CD4-positive, alpha-beta T cell treated with Interleukin-4 for 4 hours (primary cell): Measurements from ENCODE around the gene TPSG1.
"Not testable (repeated sequence)": the region's sequence is repeated elsewhere in the genome, so short reads cannot be mapped to it uniquely, and the experiment has no call there.

ENCODE experiments used
- DNase-seq: peaks from one replicate; pipeline ENCODE4 v3.0.0-alpha.2; 2020

TPSG1 gene

DNA sequence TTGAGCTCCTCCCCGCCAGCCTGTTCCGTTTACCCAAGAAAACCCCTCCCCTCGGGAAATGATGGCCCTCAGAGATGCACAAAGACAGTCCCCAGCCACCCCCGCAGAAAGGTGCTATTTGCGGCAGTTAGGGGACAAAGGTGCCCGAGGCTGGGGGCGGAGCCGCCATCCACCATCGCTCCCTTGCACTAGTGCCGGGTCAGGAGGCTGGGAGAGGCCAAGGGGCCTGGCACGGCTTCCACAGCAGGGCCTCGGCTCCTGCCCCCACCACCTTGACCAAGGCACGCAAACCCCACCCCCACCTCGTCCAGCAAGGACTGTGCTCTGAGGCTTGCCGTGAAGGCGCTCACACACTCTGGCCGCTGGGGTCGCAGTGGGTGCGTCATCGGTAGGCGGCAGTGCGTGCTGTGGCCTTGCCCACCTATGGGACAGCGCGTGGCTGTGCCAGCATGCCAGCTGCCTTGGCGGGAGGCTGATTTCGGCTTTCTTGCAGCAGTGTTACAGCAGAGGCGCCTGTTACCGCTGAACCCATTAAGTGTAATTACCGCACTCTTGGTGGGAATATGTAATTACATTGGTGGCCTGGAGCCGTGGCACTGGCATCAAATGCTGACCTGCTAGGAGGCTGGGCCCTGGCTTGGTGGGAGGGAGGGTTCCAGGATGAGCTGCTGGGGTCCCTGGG, 31.8 kb downstream of the TPSG1 start:
- no peak for DNase-seq

DNA sequence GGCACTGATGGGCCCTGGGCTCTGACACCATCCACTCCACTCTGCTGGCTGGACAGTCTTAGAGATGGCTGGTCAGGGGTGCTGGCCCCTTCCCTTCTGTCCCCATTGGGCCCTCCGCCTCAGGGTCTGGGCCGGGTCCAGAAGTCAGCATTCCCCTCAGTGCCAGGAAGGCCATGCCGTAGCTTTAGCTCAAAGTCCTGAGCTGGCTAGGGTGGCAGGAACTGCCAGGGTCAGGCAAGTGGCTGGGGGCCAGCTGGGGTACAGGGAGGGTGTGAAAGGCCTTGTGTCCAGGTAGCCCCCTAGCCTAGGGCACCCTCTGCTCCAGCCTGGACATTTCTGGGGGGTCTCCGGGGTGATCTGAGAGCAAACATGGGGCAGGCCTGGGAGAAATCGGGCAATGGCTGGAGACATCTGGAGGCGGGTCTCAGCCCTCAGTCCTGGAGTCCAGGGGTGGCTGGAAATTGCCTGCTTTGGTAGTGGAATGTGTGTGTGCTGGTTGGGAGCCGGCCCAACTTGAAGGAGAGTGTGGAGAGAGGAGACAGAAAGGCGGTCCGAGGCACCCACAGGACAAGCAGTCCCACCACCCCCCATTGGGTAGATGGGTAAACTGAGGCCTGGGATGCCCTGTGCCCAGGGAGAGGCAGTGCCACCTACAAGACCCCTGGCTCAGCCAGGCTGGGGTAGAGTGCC, 32.5 kb downstream of the TPSG1 start:
- no peak for DNase-seq

DNA sequence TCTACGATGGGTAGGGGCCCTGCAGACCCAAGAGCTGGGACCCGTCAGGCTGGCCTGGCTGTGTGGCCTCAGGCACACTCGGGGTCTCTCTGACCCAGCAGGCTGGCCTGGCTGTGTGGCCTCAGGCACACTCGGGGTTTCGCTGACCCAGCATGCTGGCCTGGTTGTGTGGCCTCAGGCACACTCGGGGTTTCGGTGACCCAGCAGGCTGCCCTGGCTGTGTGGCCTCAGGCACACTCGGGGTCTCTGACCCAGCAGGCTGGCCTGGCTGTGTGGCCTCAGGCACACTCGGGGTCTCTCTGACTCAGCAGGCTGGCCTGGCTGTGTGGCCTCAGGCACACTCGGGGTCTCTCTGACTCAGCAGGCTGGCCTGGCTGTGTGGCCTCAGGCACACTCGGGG, 34.3 kb downstream of the TPSG1 start:
- not testable (repeated sequence) for DNase-seq

DNA sequence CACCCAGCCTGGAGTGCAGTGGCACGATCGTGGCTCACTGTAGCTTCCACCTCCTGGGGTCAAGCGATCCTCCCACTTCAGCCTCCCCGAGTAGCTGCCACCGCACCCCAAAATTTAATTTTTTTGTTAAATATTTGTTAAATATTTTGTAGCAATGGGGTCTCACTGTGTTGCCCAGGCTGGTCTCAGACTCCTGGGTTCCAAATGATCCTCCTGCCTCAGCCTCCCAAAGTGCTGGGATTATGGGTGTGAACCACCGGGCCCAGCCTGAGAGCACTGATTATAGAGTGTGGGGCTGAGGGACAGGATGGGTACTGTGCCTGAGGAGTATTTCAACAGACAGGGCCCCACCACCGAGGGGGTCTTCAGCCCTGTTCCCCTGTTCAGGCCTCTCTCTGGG, 35.6 kb downstream of the TPSG1 start:
- no peak for DNase-seq

DNA sequence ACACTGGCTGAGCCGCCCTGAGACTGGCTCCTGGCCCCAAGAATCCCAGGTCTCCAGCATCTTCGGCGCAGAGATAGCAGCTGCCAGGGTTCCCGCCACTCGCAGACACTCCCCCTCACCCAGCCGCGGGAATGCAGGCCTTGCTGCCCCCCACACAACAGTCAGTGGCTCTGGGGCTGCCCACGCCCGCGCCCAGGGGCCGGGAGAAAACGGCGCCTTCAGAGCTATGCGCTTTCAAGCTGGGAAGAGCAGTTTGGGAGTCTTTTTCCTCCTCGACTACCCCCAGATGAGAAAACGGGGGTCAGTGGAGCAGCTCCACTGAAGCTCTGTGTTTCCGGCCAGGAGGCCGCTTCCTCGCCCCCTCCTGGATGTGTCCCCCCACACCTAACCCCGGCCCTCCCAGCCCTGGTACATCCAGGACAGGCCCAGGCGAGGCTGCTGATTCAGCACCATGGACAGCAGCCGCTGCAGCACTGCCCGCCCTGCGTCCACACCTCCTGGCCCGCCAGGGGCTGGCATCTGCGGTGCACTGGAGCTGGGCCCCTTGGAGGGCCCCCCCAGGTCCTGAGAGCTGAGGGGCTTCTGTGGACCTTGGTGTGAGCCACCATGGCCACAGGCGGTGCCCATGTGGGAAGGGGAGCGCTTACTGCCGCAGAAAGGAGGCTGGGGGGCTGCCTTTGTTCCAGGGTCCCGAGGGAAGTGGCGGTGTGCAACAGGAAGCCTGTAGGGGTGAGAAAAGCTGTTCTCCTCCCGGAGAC, 36.5 kb downstream of the TPSG1 start:
- peak; percentile 8 for DNase-seq

DNA sequence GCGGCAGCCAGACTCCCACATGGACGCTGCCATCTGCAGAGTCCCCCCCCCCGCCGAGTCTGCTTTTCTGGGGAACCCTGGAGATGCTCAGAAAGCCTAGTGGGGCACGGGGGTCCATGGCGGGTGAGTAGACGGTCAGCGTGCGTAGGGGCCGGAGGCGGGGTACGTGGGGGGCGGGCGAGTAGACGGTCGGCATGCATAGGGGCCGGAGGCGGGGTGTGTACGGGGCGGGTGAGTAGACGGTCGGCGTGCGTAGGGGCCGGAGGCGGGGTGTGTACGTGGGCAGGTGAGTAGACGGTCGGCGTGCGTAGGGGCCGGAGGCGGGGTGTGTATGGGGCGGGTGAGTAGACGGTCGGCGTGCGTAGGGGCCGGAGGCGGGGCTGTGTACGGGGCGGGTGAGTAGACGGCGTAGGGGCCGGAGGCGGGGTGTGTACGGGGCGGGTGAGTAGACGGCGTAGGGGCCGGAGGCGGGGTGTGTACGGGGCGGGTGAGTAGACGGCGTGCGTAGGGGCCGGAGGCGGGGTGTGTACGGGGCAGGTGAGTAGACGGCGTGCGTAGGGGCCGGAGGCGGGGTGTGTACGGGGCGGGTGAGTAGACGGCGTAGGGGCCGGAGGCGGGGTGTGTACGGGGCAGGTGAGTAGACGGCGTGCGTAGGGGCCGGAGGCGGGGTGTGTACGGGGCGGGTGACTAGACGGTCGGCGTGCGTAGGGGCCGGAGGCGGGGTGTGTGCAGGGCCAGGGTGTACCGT, 39.4 kb downstream of the TPSG1 start:
- DNase-seq, result not testable (repeated sequence)

DNA sequence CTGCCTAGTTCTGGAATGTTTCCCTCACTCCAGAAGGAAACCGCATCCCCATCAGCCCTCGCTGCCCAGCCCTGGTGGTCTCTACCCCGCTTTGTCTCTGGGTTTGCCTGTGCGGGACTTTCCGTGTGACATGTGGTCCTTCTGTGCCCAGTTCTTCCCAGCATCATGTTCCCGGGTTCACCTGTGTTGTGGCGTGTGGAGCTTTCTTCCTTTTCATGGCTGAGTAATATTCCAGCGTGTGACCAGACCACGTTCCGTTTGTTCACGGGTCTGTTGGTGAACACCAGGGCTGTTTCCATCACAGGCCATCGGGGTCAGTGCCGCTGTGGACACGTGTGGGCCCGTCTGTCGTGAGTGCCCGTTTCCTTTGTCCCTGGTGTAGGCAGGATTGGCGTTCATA, 40.1 kb downstream of the TPSG1 start:
- no peak for DNase-seq

DNA sequence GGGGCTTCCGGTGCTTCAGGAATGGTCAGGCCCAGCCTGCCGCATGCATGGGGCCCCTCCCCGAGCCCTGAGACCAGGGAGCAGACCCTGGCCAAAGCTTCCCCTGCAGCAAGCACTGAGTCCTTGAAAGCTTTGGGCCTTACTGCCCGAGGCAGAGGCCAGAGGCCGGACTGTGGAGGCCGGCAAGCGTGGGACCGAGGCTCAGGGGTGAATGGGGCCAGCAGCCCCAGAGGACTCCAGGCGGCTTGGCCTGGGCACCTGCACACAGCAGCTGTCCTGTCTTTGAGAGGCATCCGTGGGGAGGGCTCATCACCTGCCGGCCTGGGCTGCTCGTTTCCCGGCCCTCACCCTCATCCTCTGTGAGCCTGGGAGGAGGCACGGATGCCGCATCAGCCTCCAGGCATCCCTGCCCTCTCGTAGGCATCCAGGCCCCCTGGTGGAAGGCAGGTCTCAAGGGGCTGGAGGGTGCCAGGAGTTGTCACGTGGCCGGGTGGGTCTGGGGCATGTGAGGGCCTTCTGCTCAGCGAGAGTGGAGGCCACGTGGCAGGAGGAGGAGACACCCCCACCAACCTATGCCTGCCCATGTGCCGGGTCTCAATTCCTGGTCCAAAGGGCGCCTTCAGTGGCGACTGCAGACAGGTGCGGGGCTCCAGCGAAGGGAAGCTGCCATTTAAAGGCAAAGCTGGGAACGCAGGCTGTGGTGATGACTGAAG, 40.8 kb downstream of the TPSG1 start:
- DNase-seq, result no peak

DNA sequence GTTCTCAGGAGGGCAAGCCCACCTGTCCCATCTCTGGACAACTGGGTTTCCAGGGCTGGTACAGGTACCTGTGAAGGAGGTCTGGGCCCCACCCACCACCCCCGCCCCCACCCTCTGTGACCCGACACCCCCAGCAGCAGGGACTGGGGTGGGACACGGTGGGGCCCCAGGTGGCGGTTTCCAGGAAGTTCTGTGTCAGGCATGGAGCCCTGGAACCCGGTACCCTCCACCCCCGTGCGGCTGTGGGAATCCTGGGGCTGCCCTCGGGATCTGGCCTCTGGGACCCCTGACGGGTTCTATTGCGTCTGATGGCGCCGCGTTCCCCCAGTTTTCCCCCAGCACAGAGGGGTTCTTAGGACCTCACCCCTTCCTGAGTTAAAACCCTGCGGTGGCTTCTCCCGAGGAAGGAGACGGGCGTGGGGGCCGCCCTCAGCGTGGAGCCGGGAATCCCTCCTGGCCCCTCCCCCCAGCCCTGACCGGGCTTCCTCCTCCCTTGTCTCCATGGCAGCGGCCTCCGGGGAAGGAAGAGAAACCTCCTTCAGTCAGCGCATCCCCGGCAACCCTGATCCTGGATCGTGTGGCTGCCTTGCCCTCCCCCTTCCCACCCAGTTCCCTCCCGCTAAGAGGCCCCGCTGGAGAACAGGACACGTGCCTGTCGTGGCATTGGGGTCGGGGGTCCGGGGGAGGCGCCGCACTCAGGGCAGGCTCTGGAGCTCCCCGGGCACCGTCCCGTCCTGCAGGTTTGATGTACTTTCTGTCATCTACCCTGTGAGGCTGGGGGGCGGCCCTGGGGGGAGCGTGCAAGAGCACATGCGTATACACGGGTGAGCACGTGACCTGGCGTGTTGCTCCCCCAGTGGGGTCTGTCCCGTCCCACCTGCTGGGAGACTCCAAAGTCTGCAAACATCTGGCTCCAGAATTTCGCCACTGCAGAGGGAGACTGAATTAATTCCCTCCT, 41.8 kb downstream of the TPSG1 start:
- no peak for DNase-seq

DNA sequence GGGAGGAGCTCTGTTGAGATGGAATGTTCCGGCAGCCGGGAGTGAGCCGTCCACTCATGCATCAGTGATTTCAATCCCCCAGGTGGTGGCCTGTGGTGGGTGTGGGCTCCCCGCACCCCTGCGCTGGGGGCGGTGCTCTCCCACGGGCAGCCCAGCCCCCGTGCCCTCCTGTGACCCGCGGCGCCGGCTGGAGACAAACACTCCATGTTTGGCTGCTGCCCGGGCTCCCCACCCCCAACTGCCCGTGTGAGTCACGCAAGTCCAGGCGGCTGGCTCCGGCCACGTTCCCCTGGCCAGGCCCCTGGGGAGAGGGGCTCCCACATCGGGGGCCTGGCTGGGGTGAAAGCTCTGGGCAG, 42.8 kb downstream of the TPSG1 start:
- no peak for DNase-seq

DNA sequence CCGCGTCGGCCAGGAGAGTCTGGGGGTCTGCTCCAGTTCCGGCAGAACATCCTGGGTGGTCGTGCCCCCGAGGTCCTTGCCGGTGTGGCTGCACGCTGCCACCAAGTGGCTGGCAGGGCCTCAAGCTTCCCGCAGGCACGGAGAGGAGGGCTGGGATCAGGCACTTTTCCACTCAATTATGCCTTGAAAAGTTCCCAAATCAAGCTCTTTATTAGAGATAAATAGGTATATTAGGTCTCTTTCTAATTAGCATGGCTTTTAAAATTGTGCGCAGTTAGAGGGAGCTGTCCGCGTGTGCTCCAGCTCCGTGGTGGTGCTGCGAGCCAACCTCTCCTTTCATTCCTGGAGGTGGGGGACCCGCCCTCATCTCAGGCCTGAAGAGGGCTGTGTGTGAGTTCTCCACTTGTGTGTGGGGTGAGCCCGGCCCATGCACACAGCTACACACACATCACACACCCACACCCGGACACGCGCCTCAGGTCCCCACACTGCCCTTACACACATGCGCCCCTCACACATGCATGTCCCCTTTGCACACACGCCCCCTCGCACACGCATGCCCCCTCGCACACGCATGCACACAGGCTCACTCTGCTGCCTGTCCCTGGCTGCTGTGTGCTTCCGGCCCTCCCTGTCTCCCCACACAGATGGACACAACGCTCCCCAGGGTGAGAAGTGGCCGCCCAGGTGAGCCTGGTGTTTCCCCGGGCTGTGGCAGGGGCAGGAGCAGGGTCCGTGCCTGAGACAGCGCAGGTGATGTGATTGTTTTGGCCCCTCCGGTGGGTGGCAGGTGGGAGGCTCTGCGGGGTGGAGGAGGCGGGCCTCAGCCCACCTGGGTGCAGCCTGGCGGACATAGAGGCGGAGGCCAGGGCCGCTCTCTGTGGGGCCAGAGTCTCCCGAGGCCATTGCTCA, 43.4 kb downstream of the TPSG1 start:
- DNase-seq, result no peak

DNA sequence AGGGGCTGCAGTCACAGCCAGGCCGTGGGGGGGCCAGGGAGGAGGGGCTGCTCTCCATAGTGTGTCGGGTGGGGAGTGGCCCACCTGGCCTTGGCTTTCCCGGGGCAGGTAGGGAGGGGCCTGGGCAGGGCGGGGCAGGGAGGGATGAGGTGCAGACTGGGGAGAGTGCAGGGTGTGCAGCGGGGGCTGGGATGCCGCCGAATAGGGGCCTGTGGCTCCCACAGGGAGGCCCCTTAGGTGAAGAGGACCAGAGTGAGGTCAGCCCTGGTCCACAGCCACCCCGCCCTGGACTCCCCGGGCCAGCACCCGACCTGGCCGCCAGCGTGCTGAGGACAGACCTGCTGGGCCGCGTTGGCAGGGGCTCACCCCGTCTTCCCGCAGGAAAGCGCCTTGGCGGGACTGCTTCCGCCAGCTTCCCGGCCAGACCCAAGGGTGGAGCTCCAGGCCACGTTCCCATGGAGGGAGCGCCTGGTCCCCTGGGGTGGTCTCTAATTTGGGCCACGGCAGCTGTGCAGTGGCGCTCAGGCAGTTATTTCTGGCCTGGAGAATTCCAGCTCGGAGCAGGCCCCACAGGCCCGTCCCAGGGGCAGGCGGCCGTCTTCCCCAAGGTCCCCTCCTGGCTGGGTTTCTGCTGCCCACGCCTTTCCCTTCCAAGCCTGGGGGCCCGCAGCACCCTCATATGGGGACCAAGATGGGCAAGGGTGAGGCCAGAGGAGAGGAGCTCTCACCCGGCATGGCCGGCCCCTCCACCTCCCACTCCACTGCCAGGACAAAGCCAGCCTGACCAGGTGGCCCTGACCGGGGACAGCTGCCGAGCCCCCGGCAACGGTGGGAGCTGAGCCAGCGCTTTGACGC, 44.3 kb downstream of the TPSG1 start:
- no peak for DNase-seq

DNA sequence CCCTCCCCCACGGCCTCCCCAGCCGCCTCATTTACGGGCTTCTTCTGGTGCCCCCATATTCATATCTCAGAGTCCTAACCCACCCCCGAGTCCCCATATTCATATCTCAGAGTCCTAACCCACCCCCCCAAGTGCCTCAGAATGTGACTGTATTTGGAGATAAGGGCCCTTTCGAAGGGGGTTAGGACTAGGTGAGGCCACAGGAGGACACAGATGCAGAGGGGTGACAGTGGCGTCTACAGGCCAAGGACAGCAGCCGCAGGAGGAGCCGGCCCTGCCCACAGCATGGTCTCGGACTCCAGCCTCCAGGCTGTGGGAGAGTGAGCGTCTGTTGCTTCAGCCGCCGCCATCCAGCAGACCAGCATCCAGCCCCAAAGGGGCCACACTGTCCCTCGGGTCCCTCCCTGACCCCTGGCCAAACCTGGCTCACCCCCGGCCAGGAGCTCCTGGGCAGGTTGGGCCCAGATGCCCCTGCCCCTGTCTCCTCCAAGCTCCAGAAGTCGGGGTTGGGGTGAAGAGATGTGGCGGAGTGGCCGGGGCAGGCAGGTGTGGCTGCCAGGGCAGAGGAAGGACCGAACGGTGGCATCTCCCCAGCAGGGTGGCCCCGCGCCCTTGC, 46.7 kb downstream of the TPSG1 start:
- no peak for DNase-seq

DNA sequence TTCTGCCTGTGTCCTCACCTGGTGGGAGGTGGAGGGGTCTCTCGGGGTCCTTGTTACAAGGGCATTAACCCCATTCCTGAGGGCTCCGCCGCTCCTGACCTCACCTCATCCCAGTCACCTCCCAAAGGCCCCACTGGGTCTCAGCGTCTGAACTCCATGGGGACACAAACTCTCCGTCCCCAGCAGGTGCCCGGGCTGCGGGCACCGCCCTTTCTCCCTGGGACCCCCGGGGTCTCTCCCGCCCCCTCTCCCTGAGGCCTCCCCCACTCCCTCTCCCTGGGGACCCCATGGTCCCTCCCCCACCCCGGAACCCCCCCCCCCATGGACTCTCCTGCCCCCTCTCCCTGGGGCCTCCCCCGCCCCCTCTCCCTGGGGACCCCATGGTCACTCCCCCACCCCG, 47.3 kb downstream of the TPSG1 start:
- DNase-seq, result no peak

DNA sequence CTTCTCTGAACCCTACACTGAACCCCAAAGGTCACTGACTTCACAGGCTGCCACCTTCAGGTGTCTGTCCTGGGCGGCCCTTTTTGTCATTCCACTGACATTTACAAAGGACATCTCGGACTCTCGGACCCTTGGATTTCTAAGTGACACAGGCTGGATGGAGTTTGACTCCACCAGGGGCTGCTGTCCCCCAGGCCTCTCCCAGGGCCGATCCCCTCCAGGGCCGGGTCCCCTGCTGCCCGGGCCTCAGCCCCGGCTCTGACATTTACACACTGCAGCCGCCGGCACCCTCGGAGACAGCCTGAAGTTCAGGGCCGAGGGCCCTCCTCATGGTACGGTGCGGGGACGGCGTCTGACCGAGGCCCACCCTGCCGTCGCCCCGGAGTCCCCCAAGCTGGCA, 48.0 kb downstream of the TPSG1 start:
- no peak for DNase-seq

DNA sequence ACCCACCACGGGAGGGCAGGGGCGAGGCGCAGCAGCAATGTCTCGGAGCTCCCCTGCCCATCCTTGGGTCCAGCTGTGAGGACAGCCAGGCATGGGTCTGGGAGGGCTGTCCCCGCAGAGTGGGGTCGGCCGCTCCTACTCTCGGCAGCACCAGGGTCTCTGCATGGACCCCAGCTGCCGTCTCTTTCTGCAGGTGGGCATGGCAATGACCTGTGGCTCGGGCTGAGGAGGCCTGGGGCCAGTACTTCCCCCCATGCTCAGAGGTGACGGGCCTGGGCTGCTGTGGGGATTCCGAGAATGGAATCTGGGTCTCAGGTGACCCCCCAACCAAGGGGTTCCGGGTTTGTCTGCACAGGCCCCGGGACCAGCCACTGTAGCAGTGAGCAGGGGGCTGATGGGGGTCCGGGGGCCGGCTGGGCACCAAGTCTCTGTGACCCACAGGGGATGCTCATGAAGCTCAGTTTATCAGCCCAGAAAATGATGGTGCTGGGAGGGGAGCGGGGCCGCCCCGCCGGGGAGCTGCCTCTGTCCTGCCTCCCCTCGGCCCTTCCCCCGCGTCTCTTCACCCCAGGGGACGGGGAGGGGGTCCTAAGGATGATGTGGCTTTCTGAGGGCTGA, 48.7 kb downstream of the TPSG1 start:
- DNase-seq, result no peak

DNA sequence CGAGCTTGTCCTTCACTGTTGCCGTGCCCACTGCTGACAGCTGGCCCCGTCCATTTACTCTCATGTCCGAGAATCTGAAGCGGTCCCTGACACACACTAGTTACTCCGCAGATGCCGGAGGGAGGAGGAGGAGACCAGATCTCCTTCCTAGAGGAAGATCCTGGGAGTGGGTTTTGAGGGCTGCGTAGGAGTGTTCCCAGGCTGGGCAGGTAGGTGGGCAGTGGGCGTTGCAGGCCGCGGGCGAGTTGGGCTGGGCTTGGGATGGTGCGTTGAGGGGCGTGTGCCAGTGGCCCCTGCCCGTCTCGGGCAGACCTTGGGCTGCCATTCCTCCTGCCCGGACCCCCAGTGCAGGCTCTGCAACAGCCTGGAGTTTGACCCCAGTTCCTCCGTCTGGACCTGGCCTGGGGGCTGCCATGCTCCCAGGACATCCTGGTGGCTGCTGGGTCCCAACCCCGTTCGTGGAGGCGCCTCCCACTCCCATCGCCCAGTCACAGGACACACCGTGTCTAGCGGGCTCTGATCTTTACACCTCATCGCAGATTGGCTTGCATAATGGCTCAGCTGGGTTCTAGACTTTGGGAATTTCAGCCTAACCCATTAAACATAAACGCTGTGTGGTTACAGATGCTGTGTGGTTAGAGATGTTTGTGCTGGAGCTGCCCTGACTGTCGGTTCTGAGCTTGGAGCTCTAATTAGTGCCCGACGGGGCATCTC, 49.3 kb downstream of the TPSG1 start:
- no peak for DNase-seq
